ENCODE measurements around the gene CKS1B. TPM values are rescaled to one million over a fixed set of nuclear protein-coding genes. Genes with fewer than 3 reads are reported as not detected.
A peak's percentile ranks its signal among the peaks of the same experiment; 100 is the strongest.

CKS1B gene
- total and polyA plus RNA-seq, 9 of the 15 experiments (the other 6 are each of a cell fraction or from before 2014, with no cell fraction given): 215 to 1,103 (median 460) TPM

DNA sequence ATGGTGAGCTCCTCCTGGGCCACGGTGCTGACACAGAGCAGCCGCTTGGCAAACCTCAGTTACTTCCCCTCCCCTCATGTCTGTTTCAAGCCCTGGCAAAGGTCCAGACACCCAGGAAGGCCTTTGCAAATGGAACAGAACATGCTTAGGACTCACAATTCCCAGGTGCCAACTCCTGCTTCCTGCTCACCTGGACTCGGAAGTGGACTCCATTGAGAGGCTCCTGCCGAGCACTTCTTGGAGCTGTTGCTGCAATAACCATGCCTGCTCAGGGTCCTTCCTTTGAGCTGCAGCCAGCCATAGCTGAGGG is 48.4 kb downstream of the CKS1B start:
- Histone ChIP-seq H3K9me3 (replicated peaks; ENCODE audit: control insufficient read depth, insufficient read depth, low read depth, low read length) (no peaks in the 10 kb centered on the region), H3K27me3 (ENCODE audit: control insufficient read depth in 2 of 2, insufficient read depth in 2 of 2, low read length in 2 of 2) (no peaks in the 10 kb centered on the region), H3K9ac (ENCODE audit: insufficient read depth in 1 of 2, low read depth in 2 of 2, low read length in 2 of 2) (peak overlapping the region in 1 of 2 experiments; percentile 59; a peak in 2 of 4 replicates), H3K79me2 (ENCODE audit: control insufficient read depth, insufficient read depth, low read length) (no peaks in the 10 kb centered on the region), H3K4me2 (ENCODE audit: insufficient read depth, low read length) (no peak overlapping the region; the same call in 1 of the 2 replicates), H2AFZ (ENCODE audit: low read depth, low read length) (no peak overlapping the region), H3K36me3 (ENCODE audit: control insufficient read depth, insufficient read depth, low read length) (peaks cover 9% of the 10 kb centered on the region; the same call in 1 of the 3 replicates), H3K4me1 (replicated peaks in 1 of 2; ENCODE audit: control insufficient read depth in 2 of 2, insufficient read depth in 2 of 2, low read length in 2 of 2) (peaks cover 16 to 19% of the 10 kb centered on the region in 2 experiments), H3K9me1 (ENCODE audit: control insufficient read depth, insufficient read depth, low read length) (no peaks in the 10 kb centered on the region), H4K20me1 (replicated peaks; ENCODE audit: control insufficient read depth, insufficient read depth, low read length) (no peaks in the 10 kb centered on the region), H3K4me3 (no peak overlapping the region), H3K27ac (ENCODE audit: extremely low read depth, low read depth, low read length) (no peak overlapping the region)
- TF ChIP-seq, protein P1, sequence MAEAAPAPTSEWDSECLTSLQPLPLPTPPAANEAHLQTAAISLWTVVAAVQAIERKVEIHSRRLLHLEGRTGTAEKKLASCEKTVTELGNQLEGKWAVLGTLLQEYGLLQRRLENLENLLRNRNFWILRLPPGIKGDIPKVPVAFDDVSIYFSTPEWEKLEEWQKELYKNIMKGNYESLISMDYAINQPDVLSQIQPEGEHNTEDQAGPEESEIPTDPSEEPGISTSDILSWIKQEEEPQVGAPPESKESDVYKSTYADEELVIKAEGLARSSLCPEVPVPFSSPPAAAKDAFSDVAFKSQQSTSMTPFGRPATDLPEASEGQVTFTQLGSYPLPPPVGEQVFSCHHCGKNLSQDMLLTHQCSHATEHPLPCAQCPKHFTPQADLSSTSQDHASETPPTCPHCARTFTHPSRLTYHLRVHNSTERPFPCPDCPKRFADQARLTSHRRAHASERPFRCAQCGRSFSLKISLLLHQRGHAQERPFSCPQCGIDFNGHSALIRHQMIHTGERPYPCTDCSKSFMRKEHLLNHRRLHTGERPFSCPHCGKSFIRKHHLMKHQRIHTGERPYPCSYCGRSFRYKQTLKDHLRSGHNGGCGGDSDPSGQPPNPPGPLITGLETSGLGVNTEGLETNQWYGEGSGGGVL (CRISPR knock-in tag; IDR thresholded peaks at IDR 0.05): no peak
- peak; percentile 76 for TF ChIP-seq NFIC (IDR thresholded peaks at IDR 0.05)
- no peak for TF ChIP-seq RBM14 (IDR thresholded peaks at IDR 0.05; ENCODE audit: borderline replicate concordance, insufficient read depth, low read depth, low read length)
- WGBS (ENCODE audit: insufficient coverage, low coverage, missing lambda C conversion rate): 13% methylated on average over 4 of the region's 4 CpGs
- peak; percentile 77 for FAIRE-seq
- no peak for ATAC-seq
- BruUV-seq (replicated peaks): no TSS peak
- intact Hi-C loops (cut with micrococcal nuclease) (no loop called here), in situ Hi-C loops (cut with MboI) (no loop called here)
- POLR2A ChIA-PET: interaction anchor here (0.6 to 1.3 kb wide), 8 partner anchors 10 to 829 kb away, joined by 3 to 4 read pairs (median 3); no protein-coding TSS in a partner anchor
- CTCF ChIA-PET (ENCODE audit: low intra/inter-chr PET ratio): interaction anchor here (0.5 kb wide), 1 partner anchor 100 kb away, joined by 3 read pairs; no protein-coding TSS in a partner anchor
- DNase-seq (ENCODE audit: extremely low read depth in 1 of 4, low spot score in 3 of 4): peak in 1 of 4 experiments; percentile 42
